GM18873 (cell line): ENCODE results near the gene SPAG7.
"Not testable (repeated sequence)": the region's sequence is repeated elsewhere in the genome, so short reads cannot be mapped to it uniquely, and the experiment has no call there.

Experiments used
- ATAC-seq: cut with Tn5 transposase; IDR thresholded peaks from one replicate; pipeline ENCODE4 v1.9.1; 2021; ENCODE audit warnings: mild to moderate bottlenecking, moderate library complexity, moderate number of reproducible peaks; ENCODE audit not compliant: unreplicated experiment, low FRiP score

Gene SPAG7

GRCh38 chr17:4938688-4939545 is 28.7 kb downstream of the SPAG7 start:
- ATAC-seq = no peak

DNA sequence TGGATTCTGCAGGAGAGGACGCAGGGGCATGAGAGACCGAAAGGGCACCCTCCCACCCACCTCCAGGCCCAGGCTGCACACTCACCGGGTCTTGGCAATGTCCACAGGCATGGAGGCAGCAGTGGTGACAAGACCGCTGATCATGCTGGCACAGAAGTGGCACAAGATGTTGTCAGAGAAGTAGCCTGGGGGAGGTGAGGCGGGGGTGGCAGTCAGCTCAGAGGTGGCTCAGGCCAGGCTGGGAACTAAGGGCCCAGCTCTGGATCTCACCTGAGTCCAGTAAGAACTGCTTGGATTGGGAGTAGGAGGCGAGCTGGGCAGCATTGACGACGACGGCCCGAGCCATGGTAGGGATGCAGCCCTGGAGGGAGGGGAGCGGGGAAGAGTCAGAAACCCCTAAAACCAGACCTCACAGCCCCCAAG is 29.5 kb downstream of the SPAG7 start:
- ATAC-seq = no peak

- ATAC-seq = no peak
Measured at GRCh38 chr17:4937553-4937952, 30.1 kb downstream of the SPAG7 start.

DNA sequence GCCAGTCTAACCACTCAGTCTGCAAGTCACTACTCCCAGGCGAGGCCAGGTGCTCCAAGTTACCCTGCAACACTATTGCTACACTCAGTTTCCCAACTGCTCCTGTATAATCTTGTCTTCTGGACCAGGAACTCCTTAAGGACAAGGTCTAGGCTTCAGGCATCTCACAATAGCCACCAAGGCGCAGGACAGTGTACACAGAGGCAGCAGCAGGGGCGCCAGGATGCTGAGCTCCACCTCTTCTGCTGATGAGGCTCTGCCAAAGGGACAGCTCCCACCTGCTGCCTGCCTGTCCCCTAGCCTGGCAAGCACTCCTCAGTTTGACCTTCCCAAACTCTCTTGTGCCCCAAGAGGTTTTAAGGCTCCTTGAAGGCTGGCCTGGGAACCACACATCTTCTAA is 31.2 kb downstream of the SPAG7 start:
- ATAC-seq = no peak

DNA sequence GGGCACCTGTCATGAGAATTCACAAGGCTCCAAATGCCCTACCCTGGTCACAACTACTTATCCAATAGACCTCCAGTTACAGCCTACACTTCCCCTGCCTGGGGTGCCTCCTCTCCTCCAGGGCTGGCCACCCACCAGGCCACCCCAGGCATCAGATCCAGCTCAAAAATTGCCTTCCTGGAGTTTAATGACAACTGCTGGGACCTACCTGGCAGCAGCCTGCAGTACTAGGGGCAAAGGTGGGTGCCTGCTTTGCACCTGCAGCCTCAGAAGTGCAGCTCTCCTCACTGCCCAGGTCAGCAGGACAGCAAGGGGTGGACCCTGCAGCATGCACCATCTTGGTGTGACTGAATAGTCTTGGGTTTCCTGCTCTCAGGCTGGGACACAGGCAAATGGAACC is 32.0 kb downstream of the SPAG7 start:
- no peak for ATAC-seq

- ATAC-seq = no peak
Measured at GRCh38 chr17:4934173-4934979, 33.2 kb downstream of the SPAG7 start.

DNA sequence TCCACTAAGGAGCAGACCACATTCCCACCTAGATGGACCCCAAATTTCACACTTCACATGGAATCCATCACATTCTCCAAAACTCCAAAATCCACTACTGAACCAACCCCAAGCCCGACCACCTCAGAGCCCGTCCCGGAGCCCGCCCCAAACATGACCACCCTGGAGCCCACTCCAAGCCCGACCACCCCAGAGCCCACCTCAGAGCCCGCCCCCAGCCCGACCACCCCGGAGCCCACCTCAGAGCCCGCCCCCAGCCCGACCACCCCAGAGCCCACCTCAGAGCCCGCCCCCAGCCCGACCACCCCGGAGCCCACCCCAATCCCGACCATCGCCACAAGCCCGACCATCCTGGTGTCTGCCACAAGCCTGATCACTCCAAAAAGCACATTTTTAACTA is 34.0 kb downstream of the SPAG7 start:
- no peak for ATAC-seq

- ATAC-seq = no peak
Measured at GRCh38 chr17:4932756-4933155, 34.9 kb downstream of the SPAG7 start.

- ATAC-seq = no peak
Measured at GRCh38 chr17:4931963-4932362, 35.7 kb downstream of the SPAG7 start, which contains the start of gene GP1BA. GP1BA (plus strand) TSS chr17:4932277; CDS start chr17:4932605, 328 bp downstream.

GRCh38 chr17:4928881-4929280 is 38.7 kb downstream of the SPAG7 start:
- ATAC-seq = no peak

- ATAC-seq = not testable (repeated sequence)
Measured at GRCh38 chr17:4926577-4927335, 40.9 kb downstream of the SPAG7 start.

- ATAC-seq = no peak
Measured at GRCh38 chr17:4921320-4921719, 46.3 kb downstream of the SPAG7 start.

DNA sequence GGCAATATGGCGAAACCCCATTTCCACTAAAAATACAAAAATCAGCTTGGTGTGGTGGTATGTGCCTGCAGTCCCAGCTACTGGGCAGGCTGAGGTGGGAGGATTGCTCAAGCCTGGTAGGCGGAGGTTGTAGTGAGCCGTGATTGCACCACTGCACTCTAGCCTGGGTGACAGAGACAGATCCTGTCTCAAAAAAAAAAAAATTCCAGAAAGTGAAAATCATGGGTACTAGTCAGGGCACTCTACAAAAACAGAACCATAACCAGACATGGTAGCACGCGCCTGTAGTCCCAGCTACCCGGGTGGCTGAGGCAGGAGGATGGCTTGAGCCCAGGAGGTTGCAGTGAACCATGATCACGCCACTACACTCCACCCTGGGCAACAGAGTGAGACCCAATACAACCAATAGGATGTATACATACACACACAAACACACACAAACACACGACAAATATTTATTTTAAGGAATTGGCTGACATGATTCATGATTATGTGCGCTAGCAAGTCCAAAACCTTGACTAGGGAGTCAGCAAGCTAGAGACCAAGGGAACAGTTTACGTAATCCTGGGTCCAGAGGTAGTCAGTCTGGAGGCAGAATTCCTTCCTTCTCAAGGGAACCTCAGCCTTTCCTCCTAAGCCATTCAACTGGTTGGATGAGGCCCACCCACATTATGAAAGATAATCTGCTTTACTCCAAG is 47.1 kb downstream of the SPAG7 start:
- ATAC-seq = no peak

DNA sequence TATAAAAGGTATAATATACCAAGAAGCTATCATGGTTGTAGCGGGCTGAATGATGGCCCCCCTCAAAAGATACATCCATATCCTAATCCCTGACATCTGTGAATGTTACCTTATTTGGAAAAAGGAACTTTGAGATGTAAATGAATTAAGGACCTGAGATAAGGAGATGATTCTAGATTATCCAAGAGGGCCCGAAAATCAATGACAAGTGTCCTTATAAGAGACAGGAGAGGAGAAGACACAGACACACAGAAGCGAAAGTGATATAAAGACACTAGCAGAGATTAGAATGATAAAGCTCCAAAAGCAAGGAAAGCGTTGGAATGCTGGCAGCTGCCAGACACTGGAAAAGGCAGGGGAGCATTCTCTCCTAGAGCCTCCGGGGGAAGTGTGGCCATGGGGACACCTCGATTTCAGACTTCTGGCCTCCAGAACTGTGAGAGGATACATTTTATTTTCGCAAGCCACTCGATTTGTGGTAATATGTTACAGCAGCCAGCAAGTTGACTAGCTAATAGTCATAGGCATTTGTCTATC is 48.0 kb downstream of the SPAG7 start:
- ATAC-seq = no peak

DNA sequence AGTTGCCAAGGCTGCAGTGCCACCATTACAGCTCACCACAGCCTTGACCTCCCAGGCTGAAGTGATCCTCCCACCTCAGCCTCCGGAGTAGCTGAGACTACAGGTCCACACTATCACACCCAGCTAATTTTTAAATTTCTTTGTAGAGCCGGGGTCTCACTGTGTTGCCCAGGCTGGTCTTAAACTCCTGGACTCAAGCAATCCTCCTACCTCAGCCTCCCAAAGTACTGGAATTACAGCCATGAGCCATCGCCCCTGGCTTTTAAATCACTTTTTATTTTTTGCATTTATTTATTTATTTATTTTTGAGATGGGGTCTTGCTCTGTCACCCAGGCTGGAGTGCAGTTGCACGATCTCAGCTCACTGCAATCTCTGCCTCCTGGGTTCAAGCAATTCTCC is 53.1 kb downstream of the SPAG7 start:
- ATAC-seq = not testable (repeated sequence)

GRCh38 chr17:4913994-4914393 is 53.6 kb downstream of the SPAG7 start:
- ATAC-seq = no peak
